IMR-90 (cell line): ENCODE data around the gene TDRD12.

Experiments
- CTCF ChIP-seq: conservative IDR thresholded peaks from 2 replicates; pipeline ENCODE4 v1.5.1; 2012; ENCODE audit warnings: mild to moderate bottlenecking, low read depth, low read length, improper control_type of control experiment
- FOS ChIP-seq: fragments of 150-350 bp; IDR thresholded peaks from 2 replicates; pipeline ENCODE4 v1.6.1; 2016; ENCODE audit warnings: low read depth, low read length
- MAFK ChIP-seq: IDR thresholded peaks from 2 replicates; pipeline ENCODE4 v1.6.1; 2012; ENCODE audit warnings: low read depth, low read length, improper control_type of control experiment
- RAD21 ChIP-seq: IDR thresholded peaks from 2 replicates; pipeline ENCODE4 v1.6.1; 2012; ENCODE audit warnings: low read length, improper control_type of control experiment
- RCOR1 ChIP-seq: IDR thresholded peaks from 2 replicates; pipeline ENCODE4 v1.6.1; 2012; ENCODE audit warnings: mild to moderate bottlenecking, low read length, improper control_type of control experiment; ENCODE audit not compliant: insufficient replicate concordance
- USF2 ChIP-seq: fragments of 150-350 bp; IDR thresholded peaks from 2 replicates; pipeline ENCODE4 v1.6.1; 2017; ENCODE audit warnings: mild to moderate bottlenecking, antibody characterized with exemption, low read length, low read depth

DNA sequence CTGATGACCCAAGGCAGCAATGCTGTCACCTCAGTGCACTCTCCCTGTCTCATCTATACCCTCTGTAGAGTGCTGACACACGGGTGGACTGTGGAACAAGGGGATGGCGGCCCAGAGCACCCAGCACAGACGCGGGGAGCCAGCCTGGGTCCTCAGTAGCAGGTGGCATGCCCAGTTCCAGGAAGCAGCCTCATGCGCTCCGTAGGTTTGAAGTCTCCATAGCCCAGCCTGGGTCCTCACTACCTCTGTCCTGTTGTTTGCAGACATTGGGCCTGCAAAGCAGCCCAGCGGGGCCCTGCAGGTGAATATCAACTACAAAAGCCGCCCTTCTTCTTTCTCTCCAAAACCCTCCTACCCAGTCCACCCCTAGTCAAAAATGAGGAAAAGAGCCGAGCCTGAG lies 155.0 kb downstream of the TDRD12 start:
- TF ChIP-seq RCOR1 (no peak), USF2 (no peak), CTCF (no peak), FOS (no peak), MAFK (no peak), RAD21 (no peak)
